ENCODE results near the gene NCOR2.

The NCOR2 gene

GRCh38 chr12:124520907-124521306 lies 46.5 kb downstream of the NCOR2 start:
- DNase-seq = no peak

- DNase-seq = peak; percentile 69
These were observed 47.1 kb downstream of the NCOR2 start for GRCh38 chr12:124520265-124520701.

GRCh38 chr12:124519746-124520145 lies 47.7 kb downstream of the NCOR2 start:
- DNase-seq = no peak

- DNase-seq = peak; percentile 99
These were observed 49.1 kb downstream of the NCOR2 start for GRCh38 chr12:124518051-124518932.
